Dermis lymphatic vessel endothelial cell (primary cell): Measurements from ENCODE around the gene PCDHAC2. TPM values are rescaled to one million over a fixed set of nuclear protein-coding genes. Genes with fewer than 3 reads are reported as not detected.

Source experiments
- total RNA-seq: library from RNA; depleted of rRNA; stranded (reverse); fragments of >200 nt; gene quantifications from 2 replicates; pipeline ENCODE4 v1.2.1, GENCODE V29; 2014

The PCDHAC2 gene, protein sequence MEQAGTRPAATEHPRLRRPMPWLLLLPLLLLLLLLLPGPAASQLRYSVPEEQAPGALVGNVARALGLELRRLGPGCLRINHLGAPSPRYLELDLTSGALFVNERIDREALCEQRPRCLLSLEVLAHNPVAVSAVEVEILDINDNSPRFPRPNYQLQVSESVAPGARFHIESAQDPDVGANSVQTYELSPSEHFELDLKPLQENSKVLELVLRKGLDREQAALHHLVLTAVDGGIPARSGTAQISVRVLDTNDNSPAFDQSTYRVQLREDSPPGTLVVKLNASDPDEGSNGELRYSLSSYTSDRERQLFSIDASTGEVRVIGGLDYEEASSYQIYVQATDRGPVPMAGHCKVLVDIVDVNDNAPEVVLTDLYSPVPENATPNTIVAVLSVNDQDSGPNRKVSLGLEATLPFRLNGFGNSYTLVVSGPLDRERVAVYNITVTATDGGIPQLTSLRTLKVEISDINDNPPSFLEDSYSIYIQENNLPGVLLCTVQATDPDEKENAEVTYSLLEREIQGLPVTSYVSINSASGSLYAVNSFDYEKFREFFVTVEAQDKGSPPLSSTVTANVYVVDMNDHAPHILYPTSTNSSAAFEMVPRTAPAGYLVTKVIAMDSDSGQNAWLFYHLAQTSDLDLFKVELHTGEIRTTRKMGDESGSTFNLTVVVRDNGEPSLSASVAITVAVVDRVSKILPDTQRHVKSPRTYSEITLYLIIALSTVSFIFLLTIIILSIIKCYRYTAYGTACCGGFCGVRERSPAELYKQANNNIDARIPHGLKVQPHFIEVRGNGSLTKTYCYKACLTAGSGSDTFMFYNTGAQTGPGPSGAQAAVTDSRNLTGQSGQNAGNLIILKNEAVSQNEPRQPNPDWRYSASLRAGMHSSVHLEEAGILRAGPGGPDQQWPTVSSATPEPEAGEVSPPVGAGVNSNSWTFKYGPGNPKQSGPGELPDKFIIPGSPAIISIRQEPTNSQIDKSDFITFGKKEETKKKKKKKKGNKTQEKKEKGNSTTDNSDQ
- 0.11 and 0.17 TPM in 2 replicates for total RNA-seq

DNA sequence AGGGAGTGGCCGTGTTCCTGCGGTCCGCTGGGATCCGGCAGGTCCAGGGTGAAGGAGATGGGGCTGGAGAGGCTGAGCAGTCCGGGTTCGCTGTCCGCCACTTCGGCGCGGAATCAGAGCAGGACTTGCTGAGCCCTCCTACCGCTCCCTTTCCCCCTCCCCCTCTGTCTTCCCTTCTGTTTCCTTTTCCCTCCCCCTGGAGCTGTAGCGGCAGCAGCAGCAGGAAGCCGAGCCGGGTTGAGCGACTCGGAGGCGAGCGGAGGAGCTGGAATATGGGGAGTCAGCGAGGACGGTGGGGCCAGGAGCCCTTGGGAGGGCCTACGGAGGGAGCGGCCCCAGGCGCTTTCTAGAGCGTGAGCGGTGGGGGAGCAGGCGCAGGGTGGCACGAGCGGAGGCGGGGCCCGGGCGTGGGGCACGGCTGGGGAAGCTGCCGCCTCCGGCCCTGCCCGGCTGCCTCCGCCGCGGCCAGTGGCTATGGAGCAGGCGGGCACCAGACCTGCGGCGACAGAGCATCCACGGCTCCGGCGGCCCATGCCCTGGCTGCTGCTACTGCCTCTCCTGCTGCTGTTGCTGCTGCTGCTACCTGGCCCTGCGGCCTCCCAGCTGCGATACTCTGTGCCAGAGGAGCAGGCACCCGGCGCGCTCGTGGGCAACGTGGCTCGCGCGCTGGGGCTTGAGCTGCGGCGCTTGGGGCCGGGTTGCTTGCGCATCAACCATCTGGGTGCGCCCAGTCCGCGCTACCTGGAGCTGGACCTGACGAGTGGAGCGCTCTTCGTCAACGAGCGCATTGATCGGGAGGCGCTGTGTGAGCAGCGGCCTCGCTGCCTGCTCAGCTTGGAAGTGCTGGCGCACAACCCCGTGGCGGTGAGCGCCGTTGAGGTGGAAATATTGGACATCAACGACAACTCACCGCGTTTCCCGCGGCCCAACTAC is at the start of gene PCDHAC2:
PCDHAC2 (plus strand) TSS at position 184 of the 933 bp plus-strand sequence; CDS start at position 475, 291 bp downstream.

DNA sequence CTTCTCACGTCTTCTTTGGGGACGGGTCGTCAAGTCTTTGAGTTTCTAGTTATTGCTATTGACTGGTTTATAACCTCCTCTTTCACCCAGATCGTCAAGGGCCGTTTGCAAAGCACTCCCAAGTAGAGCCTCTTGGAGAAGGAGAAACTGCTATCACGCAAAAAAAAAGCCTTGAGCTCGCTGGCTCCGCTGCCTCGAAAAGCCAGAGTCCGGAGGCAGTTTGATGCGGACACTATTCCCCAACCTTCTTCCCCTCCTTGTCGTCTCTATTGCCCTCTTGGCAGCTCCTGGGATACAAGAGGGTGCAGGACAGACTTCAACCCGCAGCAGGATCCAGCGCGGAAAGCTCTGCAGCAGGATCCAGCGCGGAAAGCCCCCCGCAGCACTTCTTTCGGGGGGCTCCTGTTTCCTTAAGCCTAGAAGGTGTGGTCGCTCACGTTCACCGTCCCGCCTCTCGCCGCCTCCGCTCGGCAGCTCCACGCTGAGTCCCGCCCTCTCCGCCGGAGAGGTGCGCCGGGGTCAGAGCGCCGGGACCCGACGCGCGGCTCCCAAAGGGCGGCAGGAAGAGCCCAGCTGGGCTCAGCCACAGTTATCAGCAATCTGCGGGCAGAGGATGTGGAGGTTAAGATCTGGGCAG is 40.4 kb upstream of the PCDHAC2 start, which contains the start of gene PCDHAC1:
PCDHAC1 (plus strand) TSS at position 494 of the 637 bp plus-strand sequence. CDS start 594 bp downstream, outside the sequence.

Other genes with a start within 250 kb of the PCDHAC2 start
- gene PCDHA1, start 180.3 kb upstream of the PCDHAC2 start, total RNA-seq, result under 0.01 and 0.09 TPM in 2 replicates
- under 0.01 TPM in 1 of 2 replicates, not detected in the other for gene PCDHA2, start 171.6 kb upstream of the PCDHAC2 start, total RNA-seq
- gene PCDHA3, start 165.4 kb upstream of the PCDHAC2 start, total RNA-seq, result 0.11 and 0.17 TPM in 2 replicates
- under 0.01 and 0.17 TPM in 2 replicates for gene PCDHA4, start 159.4 kb upstream of the PCDHAC2 start, total RNA-seq
- under 0.01 TPM in 1 of 2 replicates, not detected in the other for gene PCDHA5, start 144.9 kb upstream of the PCDHAC2 start, total RNA-seq
- 0.09 and 0.11 TPM in 2 replicates for gene PCDHA6, start 138.5 kb upstream of the PCDHAC2 start, total RNA-seq
- gene PCDHA7, start 132.2 kb upstream of the PCDHAC2 start, total RNA-seq, result 0.17 and 0.33 TPM in 2 replicates
- gene PCDHA8, start 125.3 kb upstream of the PCDHAC2 start, total RNA-seq, result under 0.01 and 0.09 TPM in 2 replicates
- under 0.01 and 0.09 TPM in 2 replicates for gene PCDHA9, start 118.1 kb upstream of the PCDHAC2 start, total RNA-seq
- gene PCDHA10, start 110.6 kb upstream of the PCDHAC2 start, total RNA-seq, result under 0.01 and 0.09 TPM in 2 replicates
- gene PCDHA11, start 97.5 kb upstream of the PCDHAC2 start, total RNA-seq, result under 0.01 and 0.09 TPM in 2 replicates
- under 0.01 TPM in 1 of 2 replicates, not detected in the other for gene PCDHA12, start 91.2 kb upstream of the PCDHAC2 start, total RNA-seq
- 0.09 TPM in 1 of 2 replicates, not detected in the other for gene PCDHA13, start 84.4 kb upstream of the PCDHAC2 start, total RNA-seq
- 0.09 and 0.11 TPM in 2 replicates for gene PCDHAC1, start 40.2 kb upstream of the PCDHAC2 start, total RNA-seq
- gene PCDHB1, start 84.9 kb downstream of the PCDHAC2 start, total RNA-seq, result not detected in 2 replicates
- gene PCDHB2, start 128.1 kb downstream of the PCDHAC2 start, total RNA-seq, result 0.22 and 1.7 TPM in 2 replicates
- 0.22 and 0.69 TPM in 2 replicates for gene PCDHB3, start 134.0 kb downstream of the PCDHAC2 start, total RNA-seq
- 0.09 and 0.22 TPM in 2 replicates for gene PCDHB4, start 155.3 kb downstream of the PCDHAC2 start, total RNA-seq
- 0.43 and 0.87 TPM in 2 replicates for gene PCDHB5, start 168.7 kb downstream of the PCDHAC2 start, total RNA-seq
- gene PCDHB6, start 183.6 kb downstream of the PCDHAC2 start, total RNA-seq, result 0.09 and 0.11 TPM in 2 replicates
- gene PCDHB7, start 206.2 kb downstream of the PCDHAC2 start, total RNA-seq, result 0.87 and 1.8 TPM in 2 replicates
- 0.43 and 0.65 TPM in 2 replicates for gene PCDHB8, start 211.3 kb downstream of the PCDHAC2 start, total RNA-seq
- 0.33 and 0.69 TPM in 2 replicates for gene PCDHB16, start 215.9 kb downstream of the PCDHAC2 start, total RNA-seq
- 0.22 and 0.26 TPM in 2 replicates for gene PCDHB9, start 220.7 kb downstream of the PCDHAC2 start, total RNA-seq
- gene PCDHB10, start 225.9 kb downstream of the PCDHAC2 start, total RNA-seq, result 0.98 and 1.0 TPM in 2 replicates
- gene PCDHB11, start 233.2 kb downstream of the PCDHAC2 start, total RNA-seq, result 0.43 and 0.77 TPM in 2 replicates
- 0.33 and 0.60 TPM in 2 replicates for gene PCDHB12, start 242.2 kb downstream of the PCDHAC2 start, total RNA-seq
- 1.1 and 1.3 TPM in 2 replicates for gene PCDHB13, start 247.4 kb downstream of the PCDHAC2 start, total RNA-seq